CD4-positive, alpha-beta T cell treated with Interleukin-17A for 4 hours (primary cell): ENCODE measurements around the gene PHACTR1.

Experiments
- DNase-seq: peaks from one replicate; pipeline ENCODE4 v3.0.0-alpha.2; 2020; ENCODE audit warnings: mixed read lengths

Gene PHACTR1

GRCh38 chr6:13275435-13275989 is 558.9 kb downstream of the PHACTR1 start:
- no peak for DNase-seq

GRCh38 chr6:13277231-13277630 is 560.7 kb downstream of the PHACTR1 start:
- DNase-seq: no peak

GRCh38 chr6:13278164-13278563 is 561.6 kb downstream of the PHACTR1 start:
- no peak for DNase-seq

- no peak for DNase-seq
Measured at GRCh38 chr6:13278991-13279390, 562.4 kb downstream of the PHACTR1 start.

- DNase-seq: no peak
Measured at GRCh38 chr6:13280254-13280653, 563.7 kb downstream of the PHACTR1 start.

GRCh38 chr6:13281686-13282085 is 565.1 kb downstream of the PHACTR1 start:
- DNase-seq: no peak

GRCh38 chr6:13282393-13283069 is 566.0 kb downstream of the PHACTR1 start:
- DNase-seq: no peak

GRCh38 chr6:13283331-13283730 is 566.8 kb downstream of the PHACTR1 start:
- DNase-seq: no peak

GRCh38 chr6:13284646-13285045 is 568.1 kb downstream of the PHACTR1 start:
- DNase-seq: no peak

GRCh38 chr6:13285705-13286104 is 569.1 kb downstream of the PHACTR1 start:
- no peak for DNase-seq

- DNase-seq: no peak
Measured at GRCh38 chr6:13286181-13286580, 569.6 kb downstream of the PHACTR1 start.

GRCh38 chr6:13287104-13287503 is 570.5 kb downstream of the PHACTR1 start:
- no peak for DNase-seq

GRCh38 chr6:13288481-13288880 is 571.9 kb downstream of the PHACTR1 start:
- no peak for DNase-seq

GRCh38 chr6:13288969-13289391 is 572.4 kb downstream of the PHACTR1 start:
- no peak for DNase-seq

GRCh38 chr6:13289789-13290318 is 573.3 kb downstream of the PHACTR1 start:
- DNase-seq: no peak

GRCh38 chr6:13290335-13290734 is 573.8 kb downstream of the PHACTR1 start:
- DNase-seq: no peak

- no peak for DNase-seq
Measured at GRCh38 chr6:13292774-13293173, 576.2 kb downstream of the PHACTR1 start.

- no peak for DNase-seq
Measured at GRCh38 chr6:13294499-13295069, 578.0 kb downstream of the PHACTR1 start.

- no peak for DNase-seq
Measured at GRCh38 chr6:13295576-13295975, 579.0 kb downstream of the PHACTR1 start.

- no peak for DNase-seq
Measured at GRCh38 chr6:13296536-13296997, 580.0 kb downstream of the PHACTR1 start.

GRCh38 chr6:13297391-13297790 is 580.8 kb downstream of the PHACTR1 start:
- no peak for DNase-seq

GRCh38 chr6:13298446-13298845 is 581.9 kb downstream of the PHACTR1 start:
- DNase-seq: no peak

- DNase-seq: no peak
Measured at GRCh38 chr6:13299403-13299821, 582.8 kb downstream of the PHACTR1 start.

GRCh38 chr6:13299918-13300317 is 583.4 kb downstream of the PHACTR1 start:
- DNase-seq: no peak
